Stimulated activated naive CD8-positive, alpha-beta T cell treated with anti-CD3 and anti-CD28 coated beads, Interleukin-15, Interleukin-2, amounts not matched to agents 100 ng/mL and 50 ng/mL, for 24 hours (primary cell): Measurements from ENCODE around the gene PPFIA1.
A peak's percentile ranks its signal among the peaks of the same experiment; 100 is the strongest.

ENCODE experiments used
- H3K27ac Mint-ChIP-seq: one replicate; pipeline ENCODE4 v1.8.0; 2021; ENCODE audit warnings: mild to moderate bottlenecking, mixed read lengths
- H3K27me3 Mint-ChIP-seq: one replicate; pipeline ENCODE4 v1.8.0; 2021; ENCODE audit warnings: mixed read lengths
- H3K36me3 Mint-ChIP-seq: one replicate; pipeline ENCODE4 v1.8.0; 2021; ENCODE audit warnings: low read depth, mixed read lengths
- H3K4me1 Mint-ChIP-seq: one replicate; pipeline ENCODE4 v1.8.0; 2021; ENCODE audit warnings: low read depth, mixed read lengths
- H3K4me3 Mint-ChIP-seq: one replicate; pipeline ENCODE4 v1.8.0; 2021; ENCODE audit warnings: mild to moderate bottlenecking, mixed read lengths
- H3K9me3 Mint-ChIP-seq: one replicate; pipeline ENCODE4 v1.8.0; 2021; ENCODE audit warnings: mixed read lengths

The PPFIA1 gene

GRCh38 chr11:70419307-70420007, 149.0 kb downstream of the PPFIA1 start:
- Mint-ChIP-seq H3K4me3 (no peak overlapping the region), H3K4me1 (peaks cover 16% of the 10 kb centered on the region), H3K36me3 (peaks cover 50% of the 10 kb centered on the region), H3K27me3 (peaks cover 22% of the 10 kb centered on the region), H3K9me3 (no peaks in the 10 kb centered on the region), H3K27ac (no peak overlapping the region)

DNA sequence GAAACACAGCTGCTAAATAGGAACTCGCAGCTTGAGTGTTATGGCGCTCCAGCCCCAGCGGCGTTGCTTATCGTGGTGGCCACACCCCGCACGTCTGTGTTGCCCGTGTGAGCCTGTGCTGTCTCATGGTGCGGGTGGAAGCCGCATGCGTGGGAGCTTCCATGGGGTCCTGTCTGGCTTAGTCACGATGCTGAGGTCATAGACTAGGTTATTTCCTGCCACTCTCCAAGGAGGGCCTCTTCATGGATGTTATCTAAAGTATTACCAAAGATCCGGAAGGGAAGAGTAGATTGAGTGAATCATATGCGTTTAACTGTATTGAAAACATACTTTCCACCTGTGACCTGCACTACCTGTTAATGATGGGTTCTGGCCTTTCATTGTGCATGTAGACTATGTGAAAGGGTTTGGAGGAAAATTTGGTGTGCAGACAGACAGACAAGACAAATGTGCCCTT, 149.5 kb downstream of the PPFIA1 start:
- Mint-ChIP-seq H3K4me1 (peaks cover 16% of the 10 kb centered on the region), H3K9me3 (no peaks in the 10 kb centered on the region), H3K36me3 (peaks cover 52% of the 10 kb centered on the region), H3K27me3 (peaks cover 21% of the 10 kb centered on the region), H3K4me3 (no peak overlapping the region), H3K27ac (no peak overlapping the region)

GRCh38 chr11:70420496-70420895, 150.0 kb downstream of the PPFIA1 start:
- no peaks in the 10 kb centered on the region for H3K9me3 Mint-ChIP-seq
- no peak overlapping the region for H3K4me3 Mint-ChIP-seq
- peaks cover 50% of the 10 kb centered on the region for H3K36me3 Mint-ChIP-seq
- H3K27ac Mint-ChIP-seq: no peak overlapping the region
- peaks cover 13% of the 10 kb centered on the region for H3K4me1 Mint-ChIP-seq
- H3K27me3 Mint-ChIP-seq: peaks cover 17% of the 10 kb centered on the region

DNA sequence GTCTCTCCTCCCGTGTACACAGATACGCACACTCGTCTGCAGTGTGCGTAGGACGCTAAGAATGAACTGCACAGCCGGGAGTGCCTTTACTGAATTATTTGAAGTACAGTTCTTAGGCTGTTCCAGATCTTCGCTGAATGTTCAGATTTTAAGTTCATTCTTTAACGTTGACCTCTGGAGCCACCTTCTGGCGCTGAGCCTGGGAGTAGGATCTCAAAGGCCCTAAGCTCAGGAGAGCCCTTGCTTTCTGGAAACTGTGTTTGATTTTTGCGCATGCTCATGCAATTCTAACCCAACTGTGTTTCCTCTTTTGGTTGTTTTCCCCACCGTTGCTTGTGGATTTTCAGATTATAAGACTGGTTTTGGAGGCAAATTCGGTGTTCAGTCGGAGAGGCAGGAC, 150.6 kb downstream of the PPFIA1 start:
- Mint-ChIP-seq H3K4me1 (peaks cover 9% of the 10 kb centered on the region), H3K4me3 (no peak overlapping the region), H3K27me3 (peaks cover 17% of the 10 kb centered on the region), H3K36me3 (peaks cover 50% of the 10 kb centered on the region), H3K27ac (no peak overlapping the region), H3K9me3 (no peaks in the 10 kb centered on the region)

GRCh38 chr11:70422692-70423522, 152.4 kb downstream of the PPFIA1 start:
- peaks cover 15% of the 10 kb centered on the region for H3K27me3 Mint-ChIP-seq
- H3K4me3 Mint-ChIP-seq: no peak overlapping the region

DNA sequence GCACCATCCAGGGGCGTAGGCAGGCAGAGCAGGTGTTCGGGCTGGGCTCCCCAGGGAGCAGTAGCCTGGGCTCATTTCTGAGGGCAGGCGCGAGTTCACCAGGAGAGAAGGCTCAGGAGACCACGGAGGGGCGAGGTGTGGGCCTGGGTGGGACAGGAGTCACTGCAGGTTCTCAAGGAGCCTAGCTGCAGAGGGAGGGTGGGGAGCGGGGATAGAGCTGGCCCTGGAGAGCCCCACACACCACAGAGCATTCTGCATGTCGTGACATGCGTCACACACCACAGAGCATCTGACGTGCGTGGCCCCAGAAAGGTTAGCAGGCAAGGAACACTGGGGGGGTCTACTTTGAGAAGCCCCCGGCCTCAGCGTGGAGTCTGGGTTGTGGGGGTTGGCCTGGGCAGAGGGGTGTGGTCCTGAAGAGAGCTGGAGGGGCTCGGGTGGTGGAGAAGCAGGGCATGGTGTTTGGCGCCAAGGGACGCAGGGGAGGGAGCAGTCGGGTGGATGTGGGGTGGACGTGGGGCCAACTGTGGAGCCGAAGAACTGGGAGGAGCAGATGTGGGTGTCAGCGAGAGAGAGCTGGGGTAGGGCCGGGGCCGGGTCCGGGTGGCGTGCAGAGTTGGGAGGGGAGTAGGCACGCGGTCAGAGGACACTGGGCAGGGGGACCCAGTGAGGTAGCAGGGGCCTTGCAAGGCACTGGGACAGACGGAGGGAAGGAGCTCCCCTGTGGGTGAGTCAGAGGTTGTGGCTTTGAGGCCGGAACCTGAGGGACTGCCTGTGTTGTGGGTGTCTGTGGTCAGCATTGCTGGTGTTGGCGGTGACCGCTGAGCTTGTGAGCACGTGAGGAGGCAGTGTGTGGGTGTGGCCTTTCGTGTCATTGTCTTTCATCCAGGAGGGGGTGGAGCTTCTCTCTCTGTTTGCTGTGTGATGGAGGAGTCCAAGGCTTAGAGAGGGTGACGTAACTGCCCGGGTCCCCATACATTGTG, 153.3 kb downstream of the PPFIA1 start:
- Mint-ChIP-seq H3K4me3 (peak overlapping the region; percentile 39), H3K36me3 (peaks cover 38% of the 10 kb centered on the region), H3K27ac (peak overlapping the region; percentile 79), H3K9me3 (no peaks in the 10 kb centered on the region), H3K27me3 (peaks cover 15% of the 10 kb centered on the region), H3K4me1 (peaks cover 7% of the 10 kb centered on the region)

More at GRCh38 chr11:70422692-70423522, 152.4 kb downstream of the PPFIA1 start:
- Mint-ChIP-seq H3K36me3 (peaks cover 43% of the 10 kb centered on the region), H3K4me1 (peaks cover 7% of the 10 kb centered on the region), H3K27ac (no peak overlapping the region), H3K9me3 (no peaks in the 10 kb centered on the region)

GRCh38 chr11:70424765-70425344, 154.4 kb downstream of the PPFIA1 start:
- no peak overlapping the region for H3K4me3 Mint-ChIP-seq
- H3K9me3 Mint-ChIP-seq: no peaks in the 10 kb centered on the region
- peaks cover 7% of the 10 kb centered on the region for H3K4me1 Mint-ChIP-seq
- H3K27me3 Mint-ChIP-seq: peaks cover 15% of the 10 kb centered on the region
- H3K27ac Mint-ChIP-seq: no peak overlapping the region
- H3K36me3 Mint-ChIP-seq: peaks cover 38% of the 10 kb centered on the region

- H3K27me3 Mint-ChIP-seq: peaks cover 9% of the 10 kb centered on the region
Measured at GRCh38 chr11:70427436-70427835, 156.9 kb downstream of the PPFIA1 start.

DNA sequence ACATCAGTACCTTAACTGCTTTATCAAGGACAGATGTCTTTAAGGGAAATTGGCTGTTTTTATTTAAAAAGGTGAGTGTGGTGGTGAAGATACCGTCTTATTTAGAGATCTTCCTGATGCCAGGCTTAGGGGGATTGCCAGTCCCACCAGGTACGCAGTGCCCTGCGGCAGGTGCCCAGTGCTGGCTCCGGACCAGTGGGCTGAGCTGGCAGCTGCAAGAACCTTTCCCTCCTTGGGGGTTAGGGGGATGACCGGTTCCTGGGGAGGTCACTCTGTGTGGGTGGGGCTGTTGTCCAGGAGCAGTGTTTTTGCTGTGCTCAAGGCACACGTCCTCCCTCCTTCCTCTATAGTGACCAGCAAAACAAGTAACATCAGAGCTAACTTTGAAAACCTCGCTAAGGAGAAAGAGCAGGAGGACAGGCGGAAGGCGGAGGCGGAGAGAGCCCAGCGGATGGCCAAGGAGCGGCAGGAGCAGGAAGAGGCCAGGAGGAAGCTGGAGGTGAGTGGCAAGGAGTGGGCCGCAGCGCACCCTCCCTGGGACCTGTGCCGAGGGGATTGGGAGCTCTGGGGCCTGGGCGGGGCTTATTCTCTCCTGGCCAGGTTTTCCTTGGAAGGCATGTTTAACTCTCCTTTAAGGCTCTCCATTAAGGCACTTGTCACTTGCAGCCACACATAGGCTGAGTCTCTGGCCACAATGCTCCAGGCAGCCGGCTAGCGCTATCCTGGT, 158.4 kb downstream of the PPFIA1 start:
- H3K27ac Mint-ChIP-seq: peak overlapping the region; percentile 45
- H3K36me3 Mint-ChIP-seq: peaks cover 33% of the 10 kb centered on the region
- H3K4me3 Mint-ChIP-seq: no peak overlapping the region
- no peaks in the 10 kb centered on the region for H3K9me3 Mint-ChIP-seq
- peaks cover 7% of the 10 kb centered on the region for H3K4me1 Mint-ChIP-seq
- H3K27me3 Mint-ChIP-seq: peaks cover 9% of the 10 kb centered on the region

More at GRCh38 chr11:70427436-70427835, 156.9 kb downstream of the PPFIA1 start:
- Mint-ChIP-seq H3K27ac (peak overlapping the region; percentile 45), H3K4me1 (peaks cover 7% of the 10 kb centered on the region), H3K9me3 (no peaks in the 10 kb centered on the region), H3K36me3 (peaks cover 28% of the 10 kb centered on the region), H3K4me3 (no peak overlapping the region)

DNA sequence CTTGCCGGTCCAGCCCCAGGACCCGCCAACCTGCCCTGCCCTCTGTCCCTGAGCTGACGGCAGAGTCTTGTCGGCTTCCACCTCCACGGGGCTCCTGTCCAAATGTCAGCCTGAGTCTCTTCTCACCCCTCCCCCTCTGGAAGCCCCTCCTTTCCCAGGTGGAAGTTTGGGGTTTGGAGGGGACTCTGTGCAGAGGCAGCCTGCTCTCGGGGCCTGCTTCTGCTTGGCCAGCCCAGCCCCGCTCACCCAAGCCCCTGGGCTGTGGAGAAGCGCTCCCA, 158.9 kb downstream of the PPFIA1 start:
- H3K4me3 Mint-ChIP-seq: no peak overlapping the region
- H3K9me3 Mint-ChIP-seq: no peaks in the 10 kb centered on the region
- no peak overlapping the region for H3K27ac Mint-ChIP-seq
- peaks cover 5% of the 10 kb centered on the region for H3K27me3 Mint-ChIP-seq
- peaks cover 3% of the 10 kb centered on the region for H3K4me1 Mint-ChIP-seq
- H3K36me3 Mint-ChIP-seq: peaks cover 29% of the 10 kb centered on the region

DNA sequence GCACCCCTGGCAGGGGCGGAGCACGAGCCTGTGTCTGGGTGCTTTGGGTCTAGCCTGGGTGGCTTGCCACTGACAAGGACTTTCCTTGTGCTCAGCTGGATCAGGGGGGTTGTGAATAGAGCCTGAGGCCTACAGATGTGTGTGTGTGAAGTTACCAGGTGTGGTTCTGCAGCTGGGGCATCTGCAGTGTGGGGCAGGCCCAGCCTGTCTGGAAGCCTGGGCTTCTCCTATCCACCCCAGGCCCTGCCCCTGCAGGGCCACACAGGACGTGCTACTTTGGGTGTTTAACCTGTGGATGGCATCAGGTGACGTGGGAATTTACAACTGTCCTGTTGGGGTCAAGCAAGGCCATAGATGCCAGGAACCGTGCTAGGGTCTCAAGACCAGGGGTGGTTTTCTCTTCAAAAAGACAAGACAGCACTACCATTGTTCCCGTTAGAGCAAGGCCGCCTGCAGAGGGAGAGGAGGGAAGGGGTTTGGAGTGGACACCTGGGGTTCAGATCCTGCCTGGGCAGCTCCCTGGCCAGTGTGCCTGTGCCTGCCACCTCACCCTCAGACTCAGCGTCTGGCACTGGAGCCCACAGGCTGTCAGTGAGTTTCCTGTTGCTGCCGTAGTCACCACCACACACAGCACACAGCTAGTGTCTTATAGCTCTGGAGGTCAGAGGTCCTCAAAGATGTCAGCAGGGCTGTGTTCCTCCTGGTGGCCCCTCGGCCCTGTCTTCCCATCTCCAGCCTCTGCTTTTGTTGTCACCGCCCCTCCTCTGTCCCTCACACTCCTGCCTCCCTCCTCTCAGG, 159.4 kb downstream of the PPFIA1 start:
- Mint-ChIP-seq H3K27ac (no peak overlapping the region), H3K4me1 (no peaks in the 10 kb centered on the region), H3K36me3 (peaks cover 28% of the 10 kb centered on the region), H3K4me3 (no peak overlapping the region), H3K27me3 (peaks cover 4% of the 10 kb centered on the region), H3K9me3 (no peaks in the 10 kb centered on the region)

- no peaks in the 10 kb centered on the region for H3K9me3 Mint-ChIP-seq
- no peak overlapping the region for H3K27ac Mint-ChIP-seq
- H3K36me3 Mint-ChIP-seq: peaks cover 27% of the 10 kb centered on the region
- no peaks in the 10 kb centered on the region for H3K4me1 Mint-ChIP-seq
- peaks cover under 1% of the 10 kb centered on the region for H3K27me3 Mint-ChIP-seq
- H3K4me3 Mint-ChIP-seq: no peak overlapping the region
Measured at GRCh38 chr11:70430671-70431574, 160.4 kb downstream of the PPFIA1 start.
